Stimulated activated CD4-positive, alpha-beta T cell treated with anti-CD3 and anti-CD28 coated beads, Interleukin-1b, Interleukin-23, amount 100 ng/mL, for 4 hours (primary cell): ENCODE results near the gene MICAL2.

Experiments
- DNase-seq, 2 donors: peaks; one replicate each; pipeline ENCODE4 v3.0.0-alpha.2; 2020; ENCODE audit warnings: low read depth in 2 of 2

Gene MICAL2

GRCh38 chr11:12209096-12209495 lies 98.7 kb downstream of the MICAL2 start:
- DNase-seq = no peak

- DNase-seq = no peak
Observed at GRCh38 chr11:12210200-12210599, 99.8 kb downstream of the MICAL2 start.

- DNase-seq = no peak
Observed at GRCh38 chr11:12211331-12212065, 101.1 kb downstream of the MICAL2 start.

GRCh38 chr11:12212174-12212820 lies 101.9 kb downstream of the MICAL2 start:
- DNase-seq = no peak

- DNase-seq = no peak
Observed at GRCh38 chr11:12212821-12213185, 102.4 kb downstream of the MICAL2 start.

- no peak for DNase-seq
Observed at GRCh38 chr11:12213883-12214282, 103.5 kb downstream of the MICAL2 start.

- DNase-seq = no peak
Observed at GRCh38 chr11:12214751-12215150, 104.4 kb downstream of the MICAL2 start.

- no peak for DNase-seq
Observed at GRCh38 chr11:12215181-12215593, 104.8 kb downstream of the MICAL2 start.

- no peak for DNase-seq
Observed at GRCh38 chr11:12216041-12216451, 105.7 kb downstream of the MICAL2 start.

- DNase-seq = no peak
Observed at GRCh38 chr11:12216671-12217374, 106.4 kb downstream of the MICAL2 start.

- no peak for DNase-seq
Observed at GRCh38 chr11:12217879-12218278, 107.5 kb downstream of the MICAL2 start.

GRCh38 chr11:12218909-12219308 lies 108.5 kb downstream of the MICAL2 start:
- no peak for DNase-seq

- DNase-seq = no peak
Observed at GRCh38 chr11:12219757-12220156, 109.4 kb downstream of the MICAL2 start.

GRCh38 chr11:12220305-12220704 lies 109.9 kb downstream of the MICAL2 start:
- no peak for DNase-seq

GRCh38 chr11:12221051-12221535 lies 110.7 kb downstream of the MICAL2 start:
- DNase-seq = no peak

- DNase-seq = no peak
Observed at GRCh38 chr11:12222055-12222792, 111.8 kb downstream of the MICAL2 start.

GRCh38 chr11:12223771-12224536 lies 113.6 kb downstream of the MICAL2 start:
- no peak for DNase-seq

GRCh38 chr11:12224537-12224893 lies 114.1 kb downstream of the MICAL2 start:
- DNase-seq = peak; percentile 54 to 65

- DNase-seq = no peak
Observed at GRCh38 chr11:12225046-12225739, 114.8 kb downstream of the MICAL2 start.

- no peak for DNase-seq
Observed at GRCh38 chr11:12226093-12226492, 115.7 kb downstream of the MICAL2 start.
